ENCODE data around the gene RIPK4.

The RIPK4 gene

GRCh38 chr21:41739936-41740335 is 26.9 kb downstream of the RIPK4 start:
- no peak for TF ChIP-seq CTCF (conservative IDR thresholded peaks at IDR 0.05; ENCODE audit: low read depth, low read length)
- DNase-seq (ENCODE audit: low read depth), result no peak
- H3K4me3 ChIP-seq (ENCODE audit: low read depth, low read length), result no peak overlapping the region

GRCh38 chr21:41739011-41739410 is 27.8 kb downstream of the RIPK4 start:
- DNase-seq (ENCODE audit: low read depth), result no peak
- TF ChIP-seq CTCF (conservative IDR thresholded peaks at IDR 0.05; ENCODE audit: low read depth, low read length), result no peak

GRCh38 chr21:41737651-41738324 is 29.1 kb downstream of the RIPK4 start:
- no peak for TF ChIP-seq CTCF (conservative IDR thresholded peaks at IDR 0.05; ENCODE audit: low read depth, low read length)

More at GRCh38 chr21:41739011-41739410, 27.8 kb downstream of the RIPK4 start:
- no peak overlapping the region for H3K4me3 ChIP-seq (ENCODE audit: low read depth, low read length)

GRCh38 chr21:41736423-41736822 is 30.4 kb downstream of the RIPK4 start:
- TF ChIP-seq CTCF (conservative IDR thresholded peaks at IDR 0.05; ENCODE audit: low read depth, low read length), result no peak
- no peak for DNase-seq (ENCODE audit: low read depth)

More at GRCh38 chr21:41737651-41738324, 29.1 kb downstream of the RIPK4 start:
- no peak overlapping the region for H3K4me3 ChIP-seq (ENCODE audit: low read depth, low read length)
- DNase-seq (ENCODE audit: low read depth), result no peak

GRCh38 chr21:41733951-41734689 is 32.7 kb downstream of the RIPK4 start:
- no peak for DNase-seq (ENCODE audit: low read depth)
- no peak for TF ChIP-seq CTCF (conservative IDR thresholded peaks at IDR 0.05; ENCODE audit: low read depth, low read length)
- H3K4me3 ChIP-seq (ENCODE audit: low read depth, low read length), result no peak overlapping the region

More at GRCh38 chr21:41736423-41736822, 30.4 kb downstream of the RIPK4 start:
- H3K4me3 ChIP-seq (ENCODE audit: low read depth, low read length), result no peak overlapping the region

- no peak for DNase-seq (ENCODE audit: low read depth)
- TF ChIP-seq CTCF (conservative IDR thresholded peaks at IDR 0.05; ENCODE audit: low read depth, low read length), result no peak
- no peak overlapping the region for H3K4me3 ChIP-seq (ENCODE audit: low read depth, low read length)
Observed at GRCh38 chr21:41731081-41731480, 35.8 kb downstream of the RIPK4 start.

Data from choroid plexus epithelial cell (primary cell).